ENCODE measurements around the gene OR56A1.

Gene OR56A1

GRCh38 chr11:5992604-5993251 lies 37.8 kb downstream of the OR56A1 start:
- DNase-seq = no peak
- intact Hi-C loops (cut with DNase I) = no loop called here

GRCh38 chr11:5992150-5992549 lies 38.4 kb downstream of the OR56A1 start:
- no peak for DNase-seq
- intact Hi-C loops (cut with DNase I) = no loop called here

- intact Hi-C loops (cut with DNase I) = no loop called here
- DNase-seq = no peak
Measured at GRCh38 chr11:5989203-5989602, 41.4 kb downstream of the OR56A1 start.

- intact Hi-C loops (cut with DNase I) = no loop called here
- DNase-seq = no peak
Measured at GRCh38 chr11:5986885-5987284, 43.7 kb downstream of the OR56A1 start, which contains the start of gene OR52L1. TSS of gene OR52L1 (minus strand) at chr11:5986985. CDS start at chr11:5986930, 55 bp downstream.

- DNase-seq = no peak
- intact Hi-C loops (cut with DNase I) = no loop called here
Measured at GRCh38 chr11:5983443-5983842, 47.1 kb downstream of the OR56A1 start.

GRCh38 chr11:5973530-5973929 lies 57.0 kb downstream of the OR56A1 start:
- intact Hi-C loops (cut with DNase I) = no loop called here

More at GRCh38 chr11:5973530-5973929, 57.0 kb downstream of the OR56A1 start:
- no peak for DNase-seq

Data from posterior cingulate gyrus (tissue), 11 donors.